Measurements from ENCODE around the gene MYH14.

DNA sequence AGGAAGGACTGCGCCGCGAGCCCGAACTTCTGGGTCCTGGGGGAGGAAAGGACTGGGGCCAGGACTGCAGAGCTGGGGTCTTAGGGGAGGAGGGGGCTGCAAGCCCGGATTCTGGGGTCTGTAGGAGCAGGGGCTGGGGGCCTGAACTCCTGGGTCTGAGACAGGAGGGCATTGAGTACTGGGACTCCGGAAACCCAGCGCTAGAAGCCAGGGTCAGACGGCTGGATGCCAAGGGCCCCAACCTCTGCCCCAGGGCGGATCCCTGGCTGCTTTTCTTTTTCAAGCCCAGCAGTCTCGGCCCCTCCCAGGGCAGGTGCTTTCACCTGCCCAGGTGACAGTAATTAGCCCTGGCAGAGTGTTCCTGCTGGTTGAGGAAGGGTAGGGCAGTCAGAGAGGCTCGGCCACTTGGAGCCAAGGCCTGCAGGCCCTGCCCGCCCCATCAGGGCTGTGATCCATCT is 2.3 kb downstream of the MYH14 start:
- TF ChIP-seq GATA2 (IDR thresholded peaks at IDR 0.05; ENCODE audit: low read depth, low read length) = no peak
- TF ChIP-seq GATA3 (IDR thresholded peaks at IDR 0.05; ENCODE audit: low read depth, low read length) = no peak

All from SH-SY5Y (cell line).